ENCODE results near the gene ELP1. TPM values are rescaled to one million over a fixed set of nuclear protein-coding genes. Genes with fewer than 3 reads are reported as not detected.
"Not testable (repeated sequence)": the region's sequence is repeated elsewhere in the genome, so short reads cannot be mapped to it uniquely, and the experiment has no call there.

Gene ELP1
- total RNA-seq, 1 donor from 2014 or later: 48.9 TPM

GRCh38 chr9:108852079-108852478, 81.8 kb downstream of the ELP1 start:
- H3K9me3 Mint-ChIP-seq: no peaks in the 10 kb centered on the region
- H3K4me3 Mint-ChIP-seq: no peak overlapping the region
- TF ChIP-seq, protein P1, sequence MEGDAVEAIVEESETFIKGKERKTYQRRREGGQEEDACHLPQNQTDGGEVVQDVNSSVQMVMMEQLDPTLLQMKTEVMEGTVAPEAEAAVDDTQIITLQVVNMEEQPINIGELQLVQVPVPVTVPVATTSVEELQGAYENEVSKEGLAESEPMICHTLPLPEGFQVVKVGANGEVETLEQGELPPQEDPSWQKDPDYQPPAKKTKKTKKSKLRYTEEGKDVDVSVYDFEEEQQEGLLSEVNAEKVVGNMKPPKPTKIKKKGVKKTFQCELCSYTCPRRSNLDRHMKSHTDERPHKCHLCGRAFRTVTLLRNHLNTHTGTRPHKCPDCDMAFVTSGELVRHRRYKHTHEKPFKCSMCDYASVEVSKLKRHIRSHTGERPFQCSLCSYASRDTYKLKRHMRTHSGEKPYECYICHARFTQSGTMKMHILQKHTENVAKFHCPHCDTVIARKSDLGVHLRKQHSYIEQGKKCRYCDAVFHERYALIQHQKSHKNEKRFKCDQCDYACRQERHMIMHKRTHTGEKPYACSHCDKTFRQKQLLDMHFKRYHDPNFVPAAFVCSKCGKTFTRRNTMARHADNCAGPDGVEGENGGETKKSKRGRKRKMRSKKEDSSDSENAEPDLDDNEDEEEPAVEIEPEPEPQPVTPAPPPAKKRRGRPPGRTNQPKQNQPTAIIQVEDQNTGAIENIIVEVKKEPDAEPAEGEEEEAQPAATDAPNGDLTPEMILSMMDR (conservative IDR thresholded peaks at IDR 0.05): no peak
- no peak overlapping the region for H3K27ac Mint-ChIP-seq (ENCODE audit: unreplicated experiment)
- H3K27me3 Mint-ChIP-seq (ENCODE audit: low read depth): no peaks in the 10 kb centered on the region
- no peaks in the 10 kb centered on the region for H3K4me1 Mint-ChIP-seq
- DNase-seq (ENCODE audit: low read depth, low spot score): no peak
- no peaks in the 10 kb centered on the region for H3K36me3 Mint-ChIP-seq (ENCODE audit: low read depth)

- H3K9me3 Mint-ChIP-seq: no peaks in the 10 kb centered on the region
- no peaks in the 10 kb centered on the region for H3K4me1 Mint-ChIP-seq
- TF ChIP-seq, protein P1 (conservative IDR thresholded peaks at IDR 0.05): no peak
- H3K27me3 Mint-ChIP-seq (ENCODE audit: low read depth): no peaks in the 10 kb centered on the region
- no peak for DNase-seq (ENCODE audit: low read depth, low spot score)
- no peaks in the 10 kb centered on the region for H3K36me3 Mint-ChIP-seq (ENCODE audit: low read depth)
- H3K27ac Mint-ChIP-seq (ENCODE audit: unreplicated experiment): no peak overlapping the region
- no peak overlapping the region for H3K4me3 Mint-ChIP-seq
Observed at GRCh38 chr9:108851138-108851537, 82.8 kb downstream of the ELP1 start.

- TF ChIP-seq, protein P1 (conservative IDR thresholded peaks at IDR 0.05): no peak
- no peak overlapping the region for H3K27ac Mint-ChIP-seq (ENCODE audit: unreplicated experiment)
- DNase-seq (ENCODE audit: low read depth, low spot score): no peak
- no peaks in the 10 kb centered on the region for H3K9me3 Mint-ChIP-seq
- H3K27me3 Mint-ChIP-seq (ENCODE audit: low read depth): no peaks in the 10 kb centered on the region
- no peak overlapping the region for H3K4me3 Mint-ChIP-seq
- no peaks in the 10 kb centered on the region for H3K36me3 Mint-ChIP-seq (ENCODE audit: low read depth)
- H3K4me1 Mint-ChIP-seq: no peaks in the 10 kb centered on the region
Observed at GRCh38 chr9:108850293-108850897, 83.5 kb downstream of the ELP1 start.

- not testable (repeated sequence) for H3K9me3 Mint-ChIP-seq; DNase-seq (ENCODE audit: low read depth, low spot score); H3K36me3 Mint-ChIP-seq (ENCODE audit: low read depth); H3K4me1 Mint-ChIP-seq; H3K4me3 Mint-ChIP-seq; H3K27ac Mint-ChIP-seq (ENCODE audit: unreplicated experiment); H3K27me3 Mint-ChIP-seq (ENCODE audit: low read depth)
Observed at GRCh38 chr9:108848296-108848695, 85.6 kb downstream of the ELP1 start.

GRCh38 chr9:108845947-108846346, 88.0 kb downstream of the ELP1 start:
- TF ChIP-seq, protein P1 (conservative IDR thresholded peaks at IDR 0.05): no peak
- no peak overlapping the region for H3K27ac Mint-ChIP-seq (ENCODE audit: unreplicated experiment)
- H3K4me3 Mint-ChIP-seq: no peak overlapping the region
- no peaks in the 10 kb centered on the region for H3K4me1 Mint-ChIP-seq
- no peaks in the 10 kb centered on the region for H3K36me3 Mint-ChIP-seq (ENCODE audit: low read depth)
- H3K9me3 Mint-ChIP-seq: no peaks in the 10 kb centered on the region
- H3K27me3 Mint-ChIP-seq (ENCODE audit: low read depth): no peaks in the 10 kb centered on the region
- DNase-seq (ENCODE audit: low read depth, low spot score): no peak

GRCh38 chr9:108845507-108845906, 88.4 kb downstream of the ELP1 start:
- H3K4me1 Mint-ChIP-seq: no peaks in the 10 kb centered on the region

More at GRCh38 chr9:108845507-108845906, 88.4 kb downstream of the ELP1 start:
- TF ChIP-seq, protein P1 (conservative IDR thresholded peaks at IDR 0.05): no peak
- DNase-seq (ENCODE audit: low read depth, low spot score): no peak
- Mint-ChIP-seq H3K4me3 (no peak overlapping the region), H3K27ac (ENCODE audit: unreplicated experiment) (no peak overlapping the region), H3K9me3 (no peaks in the 10 kb centered on the region), H3K27me3 (ENCODE audit: low read depth) (no peaks in the 10 kb centered on the region), H3K36me3 (ENCODE audit: low read depth) (no peaks in the 10 kb centered on the region)
